Measurements from ENCODE around the gene RLBP1. TPM values are rescaled to one million over a fixed set of nuclear protein-coding genes. Genes with fewer than 3 reads are reported as not detected.
A peak's percentile ranks its signal among the peaks of the same experiment; 100 is the strongest.
"Not testable (repeated sequence)": the region's sequence is repeated elsewhere in the genome, so short reads cannot be mapped to it uniquely, and the experiment has no call there.

Gene RLBP1
- not detected for total RNA-seq

DNA sequence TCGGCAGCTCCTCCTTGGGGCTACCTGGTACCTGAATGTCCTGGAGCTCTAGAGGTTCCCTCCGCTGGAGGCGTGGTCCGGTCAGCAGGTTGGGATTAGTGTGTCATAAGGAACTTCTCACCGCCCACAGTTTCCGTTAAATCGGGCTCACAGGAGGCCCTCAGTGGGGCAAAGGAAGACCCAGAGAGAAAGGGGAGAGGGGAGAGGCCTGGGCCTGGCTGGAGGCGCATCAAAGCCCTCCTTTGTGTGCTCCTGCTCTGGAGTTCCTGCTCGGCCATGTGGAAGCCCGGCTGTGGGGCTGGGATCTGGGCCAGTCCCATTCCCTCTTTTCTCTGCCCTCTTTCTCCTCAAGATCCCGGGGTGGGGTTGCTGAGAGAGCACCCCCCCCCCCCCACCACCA is at the start of gene RLBP1:
TSS of gene RLBP1 (minus strand) at position 37 of the 400 bp plus-strand sequence. CDS start 2,604 bp downstream, outside the sequence.
- ATAC-seq (ENCODE audit: low read depth) (no peak), DNase-seq (no peak)
- Mint-ChIP-seq H3K4me3 (no peak within 1 kb of the TSS), H3K27ac (no peak within 1 kb of the TSS), H3K9me3 (no peaks in the 10 kb centered on the region), H3K27me3 (peaks cover 6% of the 10 kb centered on the region), H3K36me3 (no peaks in the 10 kb centered on the region), H3K4me1 (peaks cover 2% of the 10 kb centered on the region)
- POLR2A ChIA-PET = interaction anchor here (0.7 kb wide), 1 partner anchor 9 kb away, joined by 3 read pairs; no protein-coding TSS in a partner anchor

DNA sequence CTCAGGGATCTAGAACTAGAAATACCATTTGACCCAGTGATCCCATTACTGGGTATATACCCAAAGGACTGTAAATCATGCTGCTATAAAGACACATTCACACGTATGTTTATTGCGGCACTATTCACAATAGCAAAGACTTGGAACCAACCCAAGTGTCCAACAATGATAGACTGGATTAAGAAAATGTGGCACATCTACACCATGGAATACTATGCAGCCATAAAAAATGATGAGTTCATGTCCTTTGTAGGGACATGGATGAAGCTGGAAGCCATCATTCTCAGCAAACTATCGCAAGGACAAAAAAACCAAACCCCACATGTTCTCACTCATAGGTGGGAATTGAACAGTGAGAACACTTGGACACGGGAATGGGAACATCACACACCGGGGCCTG is 28.8 kb upstream of the RLBP1 start:
- peaks cover 58% of the 10 kb centered on the region for H3K36me3 Mint-ChIP-seq
- H3K4me1 Mint-ChIP-seq = peaks cover 30% of the 10 kb centered on the region
- H3K9me3 Mint-ChIP-seq; DNase-seq; H3K27ac Mint-ChIP-seq; ATAC-seq (ENCODE audit: low read depth); H3K4me3 Mint-ChIP-seq; H3K27me3 Mint-ChIP-seq; POLR2A ChIA-PET: not testable (repeated sequence)

DNA sequence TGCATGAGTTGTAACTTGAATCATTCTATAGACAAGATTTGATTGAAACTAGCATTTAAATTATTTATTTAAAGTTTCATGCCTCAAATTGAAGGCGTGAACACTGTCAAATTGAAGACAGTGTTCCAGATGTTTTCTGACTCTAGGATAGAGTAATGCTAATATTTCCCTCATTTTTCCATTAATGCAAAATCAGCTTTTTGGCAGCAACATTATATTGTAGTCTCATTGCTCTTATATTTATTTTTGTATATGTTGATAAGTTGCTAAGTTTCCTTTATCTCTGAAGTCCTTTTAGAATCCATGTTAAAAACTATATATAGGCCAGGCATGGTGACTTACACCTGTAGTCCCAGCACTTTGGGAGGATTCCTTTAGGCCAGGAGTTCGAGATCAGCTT is 27.2 kb upstream of the RLBP1 start:
- Mint-ChIP-seq H3K9me3 (no peaks in the 10 kb centered on the region), H3K4me3 (no peak overlapping the region), H3K4me1 (peaks cover 33% of the 10 kb centered on the region), H3K27ac (no peak overlapping the region), H3K27me3 (no peaks in the 10 kb centered on the region), H3K36me3 (peaks cover 55% of the 10 kb centered on the region)
- POLR2A ChIA-PET = no interaction called here
- no peak for ATAC-seq (ENCODE audit: low read depth)
- no peak for DNase-seq

DNA sequence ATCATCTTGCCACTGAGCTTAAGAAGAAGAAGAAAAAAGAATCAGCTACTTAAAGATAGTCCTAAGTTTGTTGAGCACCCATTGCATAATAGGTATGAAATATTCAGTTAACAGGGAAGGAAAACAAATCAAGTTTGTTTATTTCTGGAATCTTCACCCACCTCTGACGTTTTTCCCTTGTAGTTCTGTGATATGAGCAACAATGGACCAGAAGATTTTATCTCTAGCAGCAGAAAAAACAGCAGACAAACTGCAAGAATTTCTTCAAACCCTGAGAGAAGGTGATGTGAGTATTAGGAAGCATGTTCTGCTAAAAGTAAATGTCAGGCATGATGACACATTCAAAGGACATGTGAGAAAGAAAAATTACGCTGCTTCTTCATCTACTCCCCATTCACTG is 26.1 kb upstream of the RLBP1 start:
- Mint-ChIP-seq H3K9me3 (no peaks in the 10 kb centered on the region), H3K4me1 (peaks cover 39% of the 10 kb centered on the region), H3K27ac (no peak overlapping the region), H3K27me3 (peaks cover 6% of the 10 kb centered on the region), H3K36me3 (peaks cover 53% of the 10 kb centered on the region), H3K4me3 (no peak overlapping the region)
- ATAC-seq (ENCODE audit: low read depth) (no peak), DNase-seq (no peak)
- POLR2A ChIA-PET = interaction anchor here (0.6 kb wide), 1 partner anchor 328 kb away, joined by 3 read pairs; the partner anchor contains the start of gene TICRR

DNA sequence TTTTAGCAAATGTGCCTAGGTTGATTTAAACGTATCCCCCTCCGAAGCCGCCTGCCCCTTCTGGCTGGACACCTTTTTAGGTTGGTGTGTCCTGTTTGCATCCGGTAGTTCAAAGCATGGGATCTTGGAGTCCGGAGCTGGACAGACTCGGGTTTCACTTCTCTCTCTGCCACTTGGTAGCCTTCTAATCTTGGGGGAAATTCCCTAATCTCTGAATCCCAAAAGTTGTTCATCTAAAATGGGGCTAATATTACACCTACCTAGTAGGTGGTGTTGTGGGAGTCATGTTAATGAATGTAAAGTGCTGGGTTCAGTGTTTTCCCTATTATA is 23.2 kb upstream of the RLBP1 start:
- Mint-ChIP-seq H3K4me1 (peaks cover 33% of the 10 kb centered on the region), H3K9me3 (no peaks in the 10 kb centered on the region), H3K27me3 (peaks cover 11% of the 10 kb centered on the region), H3K27ac (peak overlapping the region; percentile 89), H3K4me3 (peak overlapping the region; percentile 94), H3K36me3 (peaks cover 36% of the 10 kb centered on the region)
- POLR2A ChIA-PET = interaction anchor here (0.6 to 3.1 kb wide), 13 partner anchors 13 to 619 kb away, joined by 3 to 19 read pairs (median 4); partner anchors contain the start of genes ABHD2 and TICRR
- DNase-seq (no peak), ATAC-seq (ENCODE audit: low read depth) (no peak)

DNA sequence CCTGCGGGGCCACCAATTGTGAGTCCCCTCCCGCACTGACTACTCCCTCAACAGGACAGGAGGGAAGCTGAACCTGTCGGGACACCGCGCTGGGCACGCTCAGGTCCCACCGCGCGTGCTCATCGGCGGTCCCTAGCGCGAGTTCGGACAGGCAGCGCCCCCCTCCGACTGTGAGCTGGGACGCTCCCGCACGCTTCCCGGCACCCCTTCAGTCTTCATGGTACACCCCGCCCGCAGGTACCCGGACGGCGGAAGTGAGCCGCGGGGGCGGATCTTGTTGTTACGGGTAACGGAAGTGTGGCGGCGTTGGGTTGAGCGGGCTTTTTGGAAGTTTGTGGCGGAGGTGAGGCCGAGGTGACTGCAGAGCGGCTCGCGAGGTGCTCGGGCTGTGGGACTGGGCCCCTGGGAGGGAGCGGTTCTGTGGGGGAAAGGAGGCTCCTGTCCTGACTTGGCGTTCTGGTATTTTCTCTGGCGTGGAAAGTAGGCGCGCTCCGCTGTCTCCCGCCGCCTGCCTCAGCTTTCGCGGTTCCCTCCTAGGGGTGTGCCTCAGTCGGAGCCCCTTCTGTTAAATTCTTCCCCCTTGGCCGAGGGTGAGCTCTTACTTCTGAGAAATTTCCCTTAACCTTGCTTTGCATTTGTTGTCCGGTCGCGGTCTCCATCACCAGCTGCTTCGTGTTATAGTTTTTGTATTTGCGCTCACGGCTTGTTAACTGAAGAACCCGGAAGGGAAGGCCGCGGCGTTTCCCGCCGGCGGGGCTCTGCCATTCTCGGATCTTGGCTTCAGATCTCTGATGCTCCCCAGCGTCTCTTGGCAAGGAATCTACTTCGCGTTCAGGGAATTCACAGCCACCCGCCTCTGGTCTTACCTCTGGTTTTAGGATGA is 22.6 kb upstream of the RLBP1 start, which contains the start of gene FANCI:
TSS of gene FANCI (plus strand) at position 289 of the 883 bp plus-strand sequence. CDS start 3,669 bp downstream, outside the sequence.
- no peaks in the 10 kb centered on the region for H3K9me3 Mint-ChIP-seq
- POLR2A ChIA-PET = interaction anchor here (0.8 to 3.1 kb wide), 14 partner anchors 9 to 331 kb away, joined by 3 to 19 read pairs (median 4); partner anchors contain the start of genes ABHD2 and TICRR
- ATAC-seq (ENCODE audit: low read depth) (peak; percentile 94), DNase-seq (peak; percentile 96)
- H3K27ac Mint-ChIP-seq = peak within 1 kb of the TSS; percentile 89
- H3K36me3 Mint-ChIP-seq = peaks cover 32% of the 10 kb centered on the region
- peak within 1 kb of the TSS; percentile 94 for H3K4me3 Mint-ChIP-seq
- peaks cover 13% of the 10 kb centered on the region for H3K27me3 Mint-ChIP-seq
- peaks cover 31% of the 10 kb centered on the region for H3K4me1 Mint-ChIP-seq

DNA sequence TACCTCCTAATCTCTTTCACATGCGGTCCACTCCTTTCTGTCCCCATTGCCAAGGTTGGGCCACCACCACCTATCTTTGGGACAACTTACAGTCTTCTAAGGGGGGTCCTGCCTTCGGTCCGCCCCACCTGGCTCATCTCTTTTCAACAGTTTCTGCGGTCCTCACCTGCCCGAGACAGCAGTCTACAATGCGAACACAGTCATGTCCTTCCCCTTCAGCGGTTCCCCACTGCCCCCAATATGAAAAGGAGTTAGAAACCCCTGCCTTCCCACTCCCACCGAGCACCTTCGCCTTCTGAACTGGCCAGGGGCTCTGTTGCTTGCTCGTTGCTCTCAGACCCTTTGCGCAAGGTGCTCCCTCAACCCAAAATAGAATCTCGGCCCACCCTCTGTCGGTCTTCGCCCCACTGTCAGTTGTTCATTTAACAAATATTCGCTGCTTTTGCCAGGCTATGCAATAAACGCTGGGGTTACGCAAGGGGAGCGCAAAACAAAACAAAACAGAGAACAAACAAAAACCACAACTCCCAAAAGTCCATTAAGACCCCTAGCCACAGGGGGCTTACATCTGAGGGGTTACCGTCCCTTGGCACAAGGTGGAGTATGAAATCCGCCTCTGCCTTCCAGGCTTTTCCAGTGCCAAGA is 21.8 kb upstream of the RLBP1 start:
- DNase-seq = no peak
- POLR2A ChIA-PET = interaction anchor here (1.0 to 3.1 kb wide), 10 partner anchors 10 to 155 kb away, joined by 3 to 19 read pairs (median 4); partner anchors contain the start of gene ABHD2
- ATAC-seq (ENCODE audit: low read depth) = no peak
- H3K27me3 Mint-ChIP-seq = peaks cover 20% of the 10 kb centered on the region
- peaks cover 29% of the 10 kb centered on the region for H3K4me1 Mint-ChIP-seq
- peak overlapping the region; percentile 94 for H3K4me3 Mint-ChIP-seq
- H3K9me3 Mint-ChIP-seq = no peaks in the 10 kb centered on the region
- H3K36me3 Mint-ChIP-seq = peaks cover 26% of the 10 kb centered on the region
- H3K27ac Mint-ChIP-seq = peak overlapping the region; percentile 89

DNA sequence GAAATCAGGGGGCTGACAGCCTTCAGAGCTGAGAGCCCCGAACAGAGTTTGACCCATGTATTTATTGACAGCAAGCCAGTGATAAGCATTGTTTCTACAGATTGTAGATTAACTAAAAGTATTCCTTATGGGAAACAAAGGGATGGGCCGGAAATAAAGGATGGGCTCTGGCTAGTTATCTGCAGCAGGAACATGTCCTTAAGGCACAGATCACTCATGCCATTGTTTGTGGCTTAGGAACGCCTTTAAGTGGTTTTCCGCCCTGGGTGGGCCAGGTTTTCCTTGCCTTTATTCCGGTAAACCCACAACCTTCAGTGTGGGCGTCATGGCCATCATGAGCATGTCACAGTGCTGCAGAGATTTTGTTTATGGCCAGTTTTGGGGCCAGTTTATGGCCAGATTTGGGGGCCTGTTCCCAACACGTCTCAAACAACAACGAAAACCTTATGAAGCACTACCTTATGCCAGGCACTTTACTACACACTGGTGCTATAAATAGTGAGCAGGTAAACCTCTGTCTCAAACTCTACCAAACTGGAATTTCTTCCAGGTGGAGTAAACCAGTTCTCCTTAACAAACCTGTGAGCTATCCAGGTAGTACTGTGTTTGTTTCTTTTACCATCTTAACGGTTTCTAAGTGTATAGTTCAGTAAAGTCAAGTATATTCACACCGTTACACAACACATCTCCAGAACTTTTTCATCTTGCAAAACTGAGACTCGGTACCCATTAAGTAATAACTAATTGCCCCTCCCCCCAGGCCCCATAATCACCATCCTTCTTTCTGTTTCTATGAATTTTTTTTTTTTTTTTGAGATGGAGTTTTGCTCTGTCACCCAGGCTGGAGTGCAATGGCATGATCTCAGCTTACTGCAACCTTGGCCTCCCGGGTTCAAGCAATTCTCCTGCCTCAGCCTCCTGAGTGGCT is 18.8 kb upstream of the RLBP1 start:
- H3K27ac Mint-ChIP-seq; H3K9me3 Mint-ChIP-seq; DNase-seq; ATAC-seq (ENCODE audit: low read depth); H3K4me3 Mint-ChIP-seq; H3K36me3 Mint-ChIP-seq; H3K4me1 Mint-ChIP-seq: not testable (repeated sequence)
- POLR2A ChIA-PET = interaction anchor here (1.6 kb wide), 1 partner anchor 18 kb away, joined by 3 read pairs; no protein-coding TSS in a partner anchor
- H3K27me3 Mint-ChIP-seq = peaks cover 41% of the 10 kb centered on the region

DNA sequence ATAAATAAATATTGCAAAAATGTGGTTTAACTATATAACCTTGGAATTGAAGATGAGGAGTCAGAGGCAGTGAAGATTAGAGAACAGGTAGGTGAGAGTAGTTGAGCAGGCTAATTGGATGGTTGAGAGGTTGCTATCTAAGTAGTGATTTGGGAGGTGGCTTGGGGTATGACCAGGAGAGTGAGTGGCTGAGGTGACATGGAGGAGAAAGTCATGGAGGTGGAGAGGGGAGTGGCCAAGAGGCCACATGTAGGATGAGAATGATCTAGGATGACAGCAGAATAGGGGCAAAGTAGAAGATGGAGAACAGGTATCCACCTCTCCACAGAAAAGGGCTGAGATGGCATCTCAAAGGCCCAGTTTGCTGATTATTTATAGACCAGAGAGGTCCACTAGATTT is 10.5 kb upstream of the RLBP1 start:
- Mint-ChIP-seq H3K27ac (no peak overlapping the region), H3K4me1 (no peaks in the 10 kb centered on the region), H3K9me3 (no peaks in the 10 kb centered on the region), H3K4me3 (no peak overlapping the region), H3K27me3 (peaks cover 45% of the 10 kb centered on the region), H3K36me3 (no peaks in the 10 kb centered on the region)
- POLR2A ChIA-PET = no interaction called here
- ATAC-seq (ENCODE audit: low read depth) = no peak
- no peak for DNase-seq

DNA sequence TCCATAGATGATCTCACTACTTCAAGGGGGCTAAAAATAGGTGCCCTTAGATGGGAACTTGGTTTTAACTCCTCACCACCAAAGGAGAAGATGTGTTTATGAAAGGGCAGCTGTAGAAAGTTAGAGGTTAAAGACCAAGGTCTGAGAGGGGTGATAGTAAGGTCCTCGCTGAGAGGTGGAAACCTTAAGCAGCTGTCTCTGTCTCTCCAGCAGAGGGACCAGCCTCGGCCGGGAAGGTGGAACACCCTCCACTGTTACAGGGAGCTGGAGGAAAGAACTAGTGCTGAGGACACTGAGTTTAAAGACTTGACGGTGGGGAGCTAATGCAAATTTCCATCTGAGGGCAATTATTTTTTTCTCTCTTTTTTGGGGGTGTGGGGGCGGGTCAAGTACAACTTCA is 8.9 kb upstream of the RLBP1 start:
- no peak for ATAC-seq (ENCODE audit: low read depth)
- Mint-ChIP-seq H3K27ac (no peak overlapping the region), H3K4me3 (no peak overlapping the region), H3K36me3 (no peaks in the 10 kb centered on the region), H3K4me1 (no peaks in the 10 kb centered on the region), H3K27me3 (peaks cover 35% of the 10 kb centered on the region), H3K9me3 (no peaks in the 10 kb centered on the region)
- POLR2A ChIA-PET = no interaction called here
- no peak for DNase-seq

DNA sequence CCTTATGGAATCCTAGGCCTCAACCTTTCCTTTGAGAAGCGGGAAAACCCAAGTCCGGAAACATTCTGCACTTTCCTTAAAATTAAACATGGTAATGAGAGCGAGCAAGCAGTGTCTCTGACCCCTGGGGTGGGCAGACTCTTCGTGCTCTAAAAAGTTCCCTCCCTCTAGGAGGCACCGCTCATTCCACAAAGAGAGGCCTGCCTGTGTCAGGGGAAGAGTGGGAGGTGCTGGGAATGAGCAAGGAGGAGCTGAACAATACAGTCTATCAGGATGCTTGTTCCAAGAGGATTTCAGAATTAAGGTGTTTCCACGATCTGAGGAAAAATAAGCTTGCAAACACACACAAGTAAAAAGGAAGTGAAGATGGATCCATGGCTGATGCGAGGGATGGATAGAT is 6.0 kb upstream of the RLBP1 start:
- Mint-ChIP-seq H3K27me3 (peaks cover 16% of the 10 kb centered on the region), H3K36me3 (no peaks in the 10 kb centered on the region), H3K9me3 (no peaks in the 10 kb centered on the region), H3K4me3 (no peak overlapping the region), H3K4me1 (peaks cover 2% of the 10 kb centered on the region), H3K27ac (no peak overlapping the region)
- DNase-seq (no peak), ATAC-seq (ENCODE audit: low read depth) (no peak)
- POLR2A ChIA-PET = no interaction called here

DNA sequence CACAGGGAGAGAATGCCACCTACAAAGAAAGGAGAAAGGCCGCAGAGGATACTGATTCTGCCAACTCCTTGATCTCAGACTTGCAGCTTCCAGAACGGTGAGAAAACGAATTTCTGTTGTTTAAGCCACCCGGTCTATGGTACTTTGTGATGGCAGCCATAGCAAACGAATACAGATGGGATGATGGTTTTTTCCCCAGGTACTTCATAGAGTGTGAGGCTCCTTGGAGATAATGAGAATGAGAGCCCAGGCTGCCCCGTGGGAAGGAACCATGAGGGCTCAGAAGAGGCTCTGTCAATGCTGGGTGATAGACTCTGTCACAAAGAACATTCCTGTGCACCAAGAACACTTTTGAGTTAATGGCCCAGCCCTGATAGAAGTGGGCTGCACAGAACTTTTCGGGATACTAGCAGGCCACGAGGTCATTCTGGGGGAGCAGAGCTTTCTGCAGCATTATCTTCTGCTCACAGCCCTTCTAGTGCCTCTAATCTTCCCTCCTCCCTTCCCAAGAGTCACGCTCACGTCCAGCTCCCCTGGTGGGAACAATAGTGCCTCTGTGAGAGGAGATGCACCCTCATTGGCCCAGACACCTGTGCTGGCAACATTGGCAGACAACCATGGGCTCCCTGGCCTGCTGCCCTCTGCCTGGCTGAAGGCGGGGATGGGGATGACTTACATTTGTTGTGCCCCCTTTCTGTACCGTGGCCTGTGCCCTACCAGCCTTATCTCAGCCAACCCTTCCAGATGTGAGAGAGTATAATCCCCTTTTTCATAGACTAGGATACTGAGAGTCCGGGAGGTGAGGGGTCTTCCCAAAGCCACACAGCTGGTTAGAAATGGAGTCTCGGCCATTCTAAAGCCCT is 5.2 kb upstream of the RLBP1 start:
- POLR2A ChIA-PET = no interaction called here
- peaks cover 11% of the 10 kb centered on the region for H3K27me3 Mint-ChIP-seq
- H3K36me3 Mint-ChIP-seq = no peaks in the 10 kb centered on the region
- no peak overlapping the region for H3K27ac Mint-ChIP-seq
- ATAC-seq (ENCODE audit: low read depth) (no peak), DNase-seq (no peak)
- H3K4me3 Mint-ChIP-seq = no peak overlapping the region
- H3K4me1 Mint-ChIP-seq = peaks cover 2% of the 10 kb centered on the region
- no peaks in the 10 kb centered on the region for H3K9me3 Mint-ChIP-seq

Measured in activated naive CD8-positive, alpha-beta T cell treated with anti-CD3 and anti-CD28 coated beads, Interleukin-2, amount 10 ng/mL, durations not matched to agents 7 days and 5 days (primary cell).